Neural progenitor cell (in vitro differentiated cells): Measurements from ENCODE around the gene RAB3IL1. TPM values are rescaled to one million over a fixed set of nuclear protein-coding genes. Genes with fewer than 3 reads are reported as not detected.

Experiments used
- DNase-seq: peaks from one replicate; pipeline ENCODE4 v3.0.0-alpha.2; 2016; ENCODE audit warnings: low spot score
- H2AFZ ChIP-seq: fragments of 200-600 bp; sonication (generic); replicated peaks from 2 replicates; pipeline ENCODE4 v1.6.1; 2016; ENCODE audit warnings: antibody characterized with exemption
- H3F3A ChIP-seq: fragments of 200-600 bp; sonication (generic); 2 replicates; pipeline ENCODE4 v1.6.1; 2016; ENCODE audit warnings: antibody characterized with exemption, low read depth
- H3K27ac ChIP-seq: fragments of 200-600 bp; sonication (generic); 2 replicates; pipeline ENCODE4 v1.5.1; 2016; ENCODE audit warnings: mild to moderate bottlenecking
- H3K27me3 ChIP-seq: fragments of 200-600 bp; sonication (generic); 2 replicates; pipeline ENCODE4 v1.6.1; 2016; ENCODE audit warnings: mild to moderate bottlenecking, moderate library complexity
- H3K36me3 ChIP-seq: fragments of 200-600 bp; sonication (generic); 2 replicates; pipeline ENCODE4 v1.5.1; 2016
- H3K4me1 ChIP-seq: fragments of 200-600 bp; sonication (generic); 2 replicates; pipeline ENCODE4 v1.6.1; 2016; ENCODE audit warnings: mixed run types
- H3K4me2 ChIP-seq: fragments of 200-600 bp; sonication (generic); 2 replicates; pipeline ENCODE4 v1.6.1; 2016
- H3K4me3 ChIP-seq: fragments of 200-600 bp; sonication (generic); 2 replicates; pipeline ENCODE4 v1.5.1; 2016
- H3K79me2 ChIP-seq: fragments of 200-600 bp; sonication (generic); 2 replicates; pipeline ENCODE4 v1.6.1; 2016; ENCODE audit warnings: low read depth
- H3K9ac ChIP-seq: fragments of 200-600 bp; sonication (generic); 2 replicates; pipeline ENCODE4 v1.6.1; 2016
- H3K9me3 ChIP-seq: fragments of 200-600 bp; sonication (generic); 2 replicates; pipeline ENCODE4 v1.5.1; 2016; ENCODE audit warnings: low read depth
- H4K20me1 ChIP-seq: fragments of 200-600 bp; sonication (generic); 2 replicates; pipeline ENCODE4 v1.6.1; 2016; ENCODE audit warnings: low read depth
- H3K27ac Mint-ChIP-seq: 3 replicates; pipeline ENCODE4 v1.8.0; 2021; ENCODE audit warnings: mixed read lengths
- H3K27me3 Mint-ChIP-seq: 2 replicates; pipeline ENCODE4 v1.8.0; 2022; ENCODE audit warnings: low read depth, mild to moderate bottlenecking, inconsistent platforms, moderate library complexity, mixed read lengths; ENCODE audit not compliant: insufficient read depth
- H3K36me3 Mint-ChIP-seq: 3 replicates; pipeline ENCODE4 v1.8.0; 2021; ENCODE audit warnings: mixed read lengths
- H3K4me1 Mint-ChIP-seq: 3 replicates; pipeline ENCODE4 v1.8.0; 2021; ENCODE audit warnings: mixed read lengths
- H3K4me3 Mint-ChIP-seq: 3 replicates; pipeline ENCODE4 v1.8.0; 2021; ENCODE audit warnings: mild to moderate bottlenecking, moderate library complexity, mixed read lengths
- H3K9me3 Mint-ChIP-seq: 3 replicates; pipeline ENCODE4 v1.8.0; 2020; ENCODE audit warnings: mixed read lengths
- CTCF ChIP-seq: fragments of 200-600 bp; sonication (generic); IDR thresholded peaks from 2 replicates; pipeline ENCODE4 v1.5.1; 2017; ENCODE audit warnings: antibody characterized with exemption, mild to moderate bottlenecking
- EZH2 ChIP-seq: fragments of 200-600 bp; sonication (generic); IDR thresholded peaks from 2 replicates; pipeline ENCODE4 v1.6.1; 2017; ENCODE audit warnings: antibody characterized with exemption, mild to moderate bottlenecking, moderate library complexity
- EZH2phosphoT487 ChIP-seq: fragments of 200-600 bp; sonication (generic); IDR thresholded peaks from 2 replicates; pipeline ENCODE4 v1.6.1; 2017; ENCODE audit warnings: antibody characterized with exemption
- total RNA-seq: library from RNA; depleted of rRNA; stranded (reverse); fragments of >200 nt; gene quantifications from 2 replicates; pipeline ENCODE4 v1.2.3, GENCODE V29; 2015; ENCODE audit warnings: low replicate concordance

RAB3IL1 gene
- total RNA-seq, 1 donor from 2014 or later, result 1.4 TPM

- Mint-ChIP-seq H3K4me3 (no peak overlapping the region), H3K4me1 (peaks cover 37% of the 10 kb centered on the region), H3K9me3 (no peaks in the 10 kb centered on the region), H3K27ac (peak overlapping the region; percentile 81), H3K36me3 (no peaks in the 10 kb centered on the region), H3K27me3 (peaks cover 26% of the 10 kb centered on the region)
- Histone ChIP-seq H3K79me2 (no peaks in the 10 kb centered on the region), H3K27ac (no peak overlapping the region), H3K4me3 (no peak overlapping the region), H3K9me3 (no peaks in the 10 kb centered on the region), H2AFZ (no peak overlapping the region), H3K4me1 (peaks cover 16% of the 10 kb centered on the region), H3K36me3 (no peaks in the 10 kb centered on the region), H3K27me3 (peaks cover 41% of the 10 kb centered on the region), H3K4me2 (no peak overlapping the region), H3F3A (peaks cover 17% of the 10 kb centered on the region), H3K9ac (no peak overlapping the region), H4K20me1 (no peaks in the 10 kb centered on the region)
- no peak for DNase-seq
- TF ChIP-seq CTCF (no peak), EZH2 (no peak), EZH2phosphoT487 (no peak)
These were observed 2.6 kb upstream of the RAB3IL1 start for GRCh38 chr11:61919705-61920631.

GRCh38 chr11:61918938-61919704 lies 1.8 kb upstream of the RAB3IL1 start:
- Histone ChIP-seq H3K4me2 (no peak overlapping the region), H3K9ac (no peak overlapping the region), H4K20me1 (no peaks in the 10 kb centered on the region), H2AFZ (no peak overlapping the region), H3K36me3 (no peaks in the 10 kb centered on the region), H3K27me3 (peaks cover 41% of the 10 kb centered on the region), H3K79me2 (no peaks in the 10 kb centered on the region), H3F3A (peaks cover 10% of the 10 kb centered on the region), H3K4me3 (no peak overlapping the region), H3K4me1 (peaks cover 16% of the 10 kb centered on the region), H3K27ac (no peak overlapping the region), H3K9me3 (no peaks in the 10 kb centered on the region)
- peak overlapping the region; percentile 85 for H3K4me3 Mint-ChIP-seq
- no peaks in the 10 kb centered on the region for H3K36me3 Mint-ChIP-seq
- no peaks in the 10 kb centered on the region for H3K9me3 Mint-ChIP-seq
- H3K27ac Mint-ChIP-seq, result no peak overlapping the region
- peaks cover 26% of the 10 kb centered on the region for H3K27me3 Mint-ChIP-seq
- no peak for TF ChIP-seq EZH2phosphoT487
- peak; percentile 4 for TF ChIP-seq EZH2
- H3K4me1 Mint-ChIP-seq, result peaks cover 30% of the 10 kb centered on the region
- DNase-seq, result no peak

- H3K4me2 ChIP-seq, result peak overlapping the region; percentile 96
- H3K27ac ChIP-seq, result no peak overlapping the region
These were observed 1.0 kb upstream of the RAB3IL1 start for GRCh38 chr11:61918251-61918937.

More at GRCh38 chr11:61918251-61918937, 1.0 kb upstream of the RAB3IL1 start:
- no peaks in the 10 kb centered on the region for H3K9me3 Mint-ChIP-seq
- no peaks in the 10 kb centered on the region for H3K36me3 Mint-ChIP-seq
- H3K27ac Mint-ChIP-seq, result no peak overlapping the region
- no peak for DNase-seq
- Histone ChIP-seq H4K20me1 (no peaks in the 10 kb centered on the region), H3K79me2 (no peaks in the 10 kb centered on the region), H2AFZ (no peak overlapping the region), H3K27me3 (peaks cover 41% of the 10 kb centered on the region), H3K4me3 (no peak overlapping the region), H3F3A (peaks cover 4% of the 10 kb centered on the region), H3K9me3 (no peaks in the 10 kb centered on the region), H3K36me3 (no peaks in the 10 kb centered on the region), H3K9ac (no peak overlapping the region), H3K4me1 (peaks cover 9% of the 10 kb centered on the region)
- H3K4me1 Mint-ChIP-seq, result peaks cover 25% of the 10 kb centered on the region
- H3K27me3 Mint-ChIP-seq, result peaks cover 26% of the 10 kb centered on the region
- TF ChIP-seq CTCF, result no peak
- TF ChIP-seq EZH2phosphoT487, result no peak
- TF ChIP-seq EZH2, result no peak
- H3K4me3 Mint-ChIP-seq, result peak overlapping the region; percentile 85
